Nephron progenitor cell (in vitro differentiated cells): ENCODE measurements around the gene SPSB2.

ENCODE experiments used
- DNase-seq: peaks from one replicate; pipeline ENCODE4 v3.0.0; 2021
- H3K27ac Mint-ChIP-seq: 2 replicates; pipeline ENCODE4 v1.8.0; 2021; ENCODE audit warnings: mild to moderate bottlenecking, moderate library complexity, mixed read lengths
- H3K27me3 Mint-ChIP-seq: 2 replicates; pipeline ENCODE4 v1.8.0; 2021; ENCODE audit warnings: mild to moderate bottlenecking, low read depth, mixed read lengths; ENCODE audit not compliant: poor library complexity
- H3K36me3 Mint-ChIP-seq: 2 replicates; pipeline ENCODE4 v1.8.0; 2021; ENCODE audit warnings: low read depth, mixed read lengths
- H3K4me1 Mint-ChIP-seq: 2 replicates; pipeline ENCODE4 v1.8.0; 2021; ENCODE audit warnings: mixed read lengths
- H3K4me3 Mint-ChIP-seq: 2 replicates; pipeline ENCODE4 v1.8.0; 2021; ENCODE audit warnings: mild to moderate bottlenecking, moderate library complexity, mixed read lengths
- H3K9me3 Mint-ChIP-seq: 2 replicates; pipeline ENCODE4 v1.8.0; 2021; ENCODE audit warnings: mild to moderate bottlenecking, moderate library complexity, mixed read lengths
- CTCF ChIP-seq: fragments of 200-600 bp; sonication (generic); IDR thresholded peaks from 2 replicates; pipeline ENCODE4 v1.5.0; 2021; ENCODE audit warnings: antibody characterized with exemption

The SPSB2 gene

DNA sequence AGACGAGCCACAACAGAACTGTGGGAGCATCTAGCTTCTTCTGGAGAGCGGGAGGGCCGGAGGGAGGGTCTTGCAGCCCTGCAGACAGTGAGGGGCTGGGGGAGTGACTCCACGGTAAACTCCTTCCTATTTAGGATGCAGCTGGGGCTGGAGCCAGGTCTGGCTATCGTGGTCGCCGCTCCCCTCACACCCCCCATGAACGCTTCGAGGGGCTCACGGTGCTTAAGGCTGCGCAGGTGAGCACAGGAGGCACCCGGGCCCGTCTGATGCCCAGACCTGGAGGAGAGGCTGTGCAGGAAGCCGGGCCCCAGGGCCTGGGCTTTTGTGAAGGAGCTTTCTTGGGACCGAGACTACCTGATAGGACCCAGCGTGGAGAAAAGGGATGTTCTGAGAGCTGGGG lies 36.3 kb downstream of the SPSB2 start:
- DNase-seq = no peak
- H3K27ac Mint-ChIP-seq = no peak overlapping the region
- no peak for TF ChIP-seq CTCF
- H3K4me1 Mint-ChIP-seq = peaks cover 4% of the 10 kb centered on the region
- peaks cover 5% of the 10 kb centered on the region for H3K27me3 Mint-ChIP-seq
- peaks cover 50% of the 10 kb centered on the region for H3K36me3 Mint-ChIP-seq
- H3K9me3 Mint-ChIP-seq = no peaks in the 10 kb centered on the region
- no peak overlapping the region for H3K4me3 Mint-ChIP-seq

DNA sequence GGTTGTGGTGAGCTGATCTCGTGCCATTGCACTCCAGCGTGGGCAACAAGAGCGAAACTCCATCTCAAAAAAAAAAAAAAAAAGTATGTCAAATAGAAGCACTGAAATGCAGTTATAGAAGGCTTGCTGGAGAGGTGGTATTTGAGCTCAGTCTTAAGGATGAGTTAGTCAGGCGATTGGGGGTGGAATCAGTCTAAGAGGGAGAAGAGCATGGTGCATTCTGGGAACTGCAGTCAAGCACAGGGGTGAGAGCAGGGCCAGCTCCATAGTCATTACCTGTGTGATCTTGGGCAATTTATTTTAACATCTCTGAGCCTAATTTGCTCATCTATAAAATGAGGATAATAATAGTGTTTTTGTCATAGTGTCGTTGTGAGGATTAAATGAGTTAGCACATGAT lies 38.2 kb downstream of the SPSB2 start:
- Mint-ChIP-seq H3K9me3 (no peaks in the 10 kb centered on the region), H3K4me3 (no peak overlapping the region), H3K4me1 (peaks cover 21% of the 10 kb centered on the region), H3K27ac (no peak overlapping the region), H3K27me3 (peaks cover 5% of the 10 kb centered on the region), H3K36me3 (peaks cover 62% of the 10 kb centered on the region)
- DNase-seq = no peak
- TF ChIP-seq CTCF = no peak

DNA sequence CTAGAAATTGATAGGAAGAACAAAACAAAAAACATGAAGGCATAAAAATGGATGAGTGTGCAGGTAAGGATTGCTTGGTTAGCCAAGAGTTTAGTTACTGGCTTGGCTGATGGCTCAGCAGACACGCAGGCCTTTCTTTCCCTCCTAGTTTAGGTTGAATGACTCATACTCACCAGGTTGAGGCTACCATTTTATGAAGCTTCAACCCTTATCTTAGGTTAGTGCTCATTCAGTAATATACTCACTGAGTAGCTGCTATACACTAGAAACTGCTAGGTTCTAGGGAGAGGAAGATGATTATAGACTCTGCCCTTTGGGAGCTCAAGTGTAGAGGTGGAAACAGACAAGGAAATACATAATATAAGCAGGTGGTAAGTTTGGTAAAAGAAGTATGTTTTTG lies 38.8 kb downstream of the SPSB2 start:
- H3K4me3 Mint-ChIP-seq = no peak overlapping the region
- no peak overlapping the region for H3K27ac Mint-ChIP-seq
- H3K9me3 Mint-ChIP-seq = no peaks in the 10 kb centered on the region
- peaks cover 27% of the 10 kb centered on the region for H3K4me1 Mint-ChIP-seq
- TF ChIP-seq CTCF = no peak
- H3K27me3 Mint-ChIP-seq = peaks cover 5% of the 10 kb centered on the region
- peaks cover 62% of the 10 kb centered on the region for H3K36me3 Mint-ChIP-seq
- DNase-seq = no peak

DNA sequence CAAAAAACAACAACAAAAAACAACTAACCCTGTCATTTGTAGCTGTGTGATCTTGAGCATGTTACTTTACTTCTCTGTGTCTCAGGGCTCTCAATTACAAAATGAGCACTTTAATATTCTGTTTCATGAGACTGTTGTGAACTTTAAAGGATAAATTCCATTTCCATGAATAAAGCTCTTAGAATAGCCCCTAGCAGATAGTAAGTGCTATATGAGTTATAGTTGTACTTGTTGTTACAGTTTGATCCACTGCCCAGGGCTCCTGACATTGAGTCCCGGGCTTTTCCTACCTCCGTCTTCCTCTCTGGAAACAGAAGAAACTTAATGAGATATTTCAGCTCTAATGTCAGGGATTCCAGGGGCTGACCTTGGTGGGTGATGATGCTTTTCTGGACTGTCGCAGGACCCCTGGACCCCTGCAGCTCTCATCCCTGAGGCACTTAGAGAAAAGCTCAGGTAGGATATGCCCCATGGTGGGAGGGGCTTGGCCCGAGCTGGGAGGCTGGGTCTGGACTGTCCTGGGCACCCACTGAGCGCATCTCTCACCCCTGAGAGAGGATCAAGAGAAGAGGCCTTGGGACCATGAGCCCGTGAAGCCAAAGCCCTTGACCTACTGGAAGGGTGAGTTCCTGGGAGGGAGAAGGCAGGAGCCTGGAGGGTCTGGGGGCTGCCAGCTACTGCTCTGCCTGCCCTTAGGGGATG lies 39.8 kb downstream of the SPSB2 start:
- H3K27ac Mint-ChIP-seq = peak overlapping the region; percentile 48
- H3K36me3 Mint-ChIP-seq = peaks cover 60% of the 10 kb centered on the region
- no peak overlapping the region for H3K4me3 Mint-ChIP-seq
- peaks cover 5% of the 10 kb centered on the region for H3K27me3 Mint-ChIP-seq
- no peak for DNase-seq
- H3K9me3 Mint-ChIP-seq = no peaks in the 10 kb centered on the region
- H3K4me1 Mint-ChIP-seq = peaks cover 25% of the 10 kb centered on the region
- no peak for TF ChIP-seq CTCF

DNA sequence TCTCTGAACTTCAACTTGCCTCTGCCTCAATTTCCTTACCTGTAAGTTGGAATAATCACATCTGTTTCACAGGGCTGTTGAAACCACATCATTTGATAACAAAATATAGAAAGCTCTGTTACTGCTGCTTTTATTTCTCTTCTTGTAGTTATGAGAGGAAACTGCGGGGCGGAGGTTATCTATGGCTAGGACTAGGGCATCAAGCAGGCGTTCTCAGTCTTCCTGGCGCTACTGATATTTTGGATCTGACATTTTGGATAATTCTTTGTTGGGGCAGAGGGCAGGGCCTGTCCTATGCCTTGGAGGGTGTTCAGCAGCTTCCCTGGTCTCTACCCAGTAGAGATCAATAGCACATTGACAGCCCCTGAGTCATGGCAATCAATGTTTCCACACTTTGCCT lies 41.0 kb downstream of the SPSB2 start:
- Mint-ChIP-seq H3K27ac (no peak overlapping the region), H3K9me3 (no peaks in the 10 kb centered on the region), H3K27me3 (peaks cover 5% of the 10 kb centered on the region), H3K36me3 (peaks cover 54% of the 10 kb centered on the region), H3K4me3 (peak overlapping the region; percentile 28), H3K4me1 (peaks cover 35% of the 10 kb centered on the region)
- DNase-seq = no peak
- TF ChIP-seq CTCF = no peak

DNA sequence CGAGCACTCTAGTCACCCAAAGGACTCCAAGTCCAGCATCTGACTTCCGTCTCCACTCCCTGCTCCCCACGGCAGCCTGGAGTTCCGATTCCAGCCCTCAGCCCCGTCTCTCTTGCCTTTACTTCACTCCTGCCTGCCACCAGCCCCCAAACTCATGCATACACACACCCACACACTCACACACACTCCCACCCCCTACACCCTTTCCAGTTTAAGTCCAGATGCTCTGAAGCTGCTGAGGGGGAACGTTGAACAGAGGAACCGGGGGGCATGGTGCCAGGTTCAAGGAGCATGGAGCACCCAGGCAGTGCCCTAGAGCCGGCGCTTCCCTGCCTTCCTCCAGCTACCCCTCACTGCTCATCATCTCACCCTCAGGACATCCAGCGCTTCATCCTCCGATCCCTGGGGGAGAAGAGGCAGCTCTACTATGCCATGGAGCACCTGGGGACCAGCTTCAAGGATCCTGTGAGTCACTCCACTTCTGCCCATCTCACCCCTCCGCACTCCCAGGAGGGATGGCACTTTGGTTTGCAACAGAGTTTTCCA lies 41.6 kb downstream of the SPSB2 start:
- H3K4me1 Mint-ChIP-seq = peaks cover 41% of the 10 kb centered on the region
- H3K27me3 Mint-ChIP-seq = peaks cover 5% of the 10 kb centered on the region
- peak overlapping the region; percentile 12 for H3K27ac Mint-ChIP-seq
- TF ChIP-seq CTCF = no peak
- no peak for DNase-seq
- H3K36me3 Mint-ChIP-seq = peaks cover 51% of the 10 kb centered on the region
- no peak overlapping the region for H3K4me3 Mint-ChIP-seq
- no peaks in the 10 kb centered on the region for H3K9me3 Mint-ChIP-seq
